ENCODE results near the gene SERPIND1.

DNA sequence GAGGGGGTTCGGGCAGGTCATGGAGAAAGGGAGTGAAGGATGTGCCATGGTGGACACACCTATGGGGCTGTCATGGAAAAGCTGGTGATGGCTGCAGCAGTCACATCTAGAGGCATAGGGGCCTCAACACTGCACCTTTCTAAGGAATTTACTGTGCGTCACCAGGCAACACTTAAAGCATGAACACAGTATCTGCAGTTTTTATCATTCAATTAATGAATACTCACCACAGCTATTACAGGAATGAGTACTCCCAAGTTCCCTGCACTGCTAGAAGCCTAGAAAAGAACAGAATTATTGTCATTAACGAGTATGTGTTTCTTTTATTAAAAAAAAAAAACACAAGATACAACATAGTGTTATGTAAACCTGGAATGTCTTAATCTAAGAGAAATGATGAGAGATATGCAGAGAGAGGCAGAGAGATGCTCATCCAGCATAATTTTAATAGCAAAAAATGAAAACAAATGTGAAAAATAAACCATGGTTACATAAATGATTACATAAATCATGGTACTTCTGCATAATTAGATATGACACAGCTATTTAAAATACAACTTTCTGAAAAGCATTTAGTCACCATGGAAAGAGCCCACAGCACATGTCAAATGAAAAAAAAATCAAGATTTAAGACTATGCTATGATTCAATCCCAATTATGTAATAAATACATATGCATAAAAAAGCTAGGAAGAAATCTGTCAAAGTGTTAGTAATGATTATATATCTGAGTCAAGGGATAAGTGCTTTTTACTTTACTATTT lies 19.2 kb downstream of the SERPIND1 start:
- TF ChIP-seq, protein P1, sequence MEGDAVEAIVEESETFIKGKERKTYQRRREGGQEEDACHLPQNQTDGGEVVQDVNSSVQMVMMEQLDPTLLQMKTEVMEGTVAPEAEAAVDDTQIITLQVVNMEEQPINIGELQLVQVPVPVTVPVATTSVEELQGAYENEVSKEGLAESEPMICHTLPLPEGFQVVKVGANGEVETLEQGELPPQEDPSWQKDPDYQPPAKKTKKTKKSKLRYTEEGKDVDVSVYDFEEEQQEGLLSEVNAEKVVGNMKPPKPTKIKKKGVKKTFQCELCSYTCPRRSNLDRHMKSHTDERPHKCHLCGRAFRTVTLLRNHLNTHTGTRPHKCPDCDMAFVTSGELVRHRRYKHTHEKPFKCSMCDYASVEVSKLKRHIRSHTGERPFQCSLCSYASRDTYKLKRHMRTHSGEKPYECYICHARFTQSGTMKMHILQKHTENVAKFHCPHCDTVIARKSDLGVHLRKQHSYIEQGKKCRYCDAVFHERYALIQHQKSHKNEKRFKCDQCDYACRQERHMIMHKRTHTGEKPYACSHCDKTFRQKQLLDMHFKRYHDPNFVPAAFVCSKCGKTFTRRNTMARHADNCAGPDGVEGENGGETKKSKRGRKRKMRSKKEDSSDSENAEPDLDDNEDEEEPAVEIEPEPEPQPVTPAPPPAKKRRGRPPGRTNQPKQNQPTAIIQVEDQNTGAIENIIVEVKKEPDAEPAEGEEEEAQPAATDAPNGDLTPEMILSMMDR (IDR thresholded peaks at IDR 0.05; ENCODE audit: insufficient read depth, low read depth, low read length): no peak
- no peak for TF ChIP-seq EZH2 (IDR thresholded peaks at IDR 0.05; ENCODE audit: insufficient read depth, low read length)
